IMR-90 (cell line): ENCODE measurements around the gene MDM1. TPM values are rescaled to one million over a fixed set of nuclear protein-coding genes. Genes with fewer than 3 reads are reported as not detected.

Experiments
- ATAC-seq: fragments of 200-7000 bp; cut with Tn5 transposase; 2 replicates; pipeline ENCODE4 v1.9.1; 2020; ENCODE audit warnings: low read depth, mild to moderate bottlenecking, moderate library complexity
- BruUV-seq: library from RNA; stranded (reverse); fragments of 400-500 nt; replicated peaks from 2 replicates; lab custom pipeline; 2021; lab: Mats Ljungman, UMichigan
- CTCF ChIA-PET: fragments of 300-600 bp; formaldehyde crosslinking; extraction: SDS; loops from one replicate; lab custom pipeline; 2021; ENCODE audit warnings: antibody characterized with exemption; lab: Yijun Ruan, JAX
- POLR2A ChIA-PET: fragments of 300-600 bp; sonication (Branson Sonifier 250); formaldehyde crosslinking; loops from one replicate; lab custom pipeline; 2022; ENCODE audit warnings: antibody characterized with exemption; ENCODE audit not compliant: unreplicated experiment; lab: Charles Lee
- DNase-seq: peaks from one replicate; pipeline ENCODE4 v3.0.0; 2013
- H2AFZ ChIP-seq: replicated peaks from 2 replicates; pipeline ENCODE3; 2013; ENCODE audit warnings: low read length, mild to moderate bottlenecking; ENCODE audit not compliant: poor library complexity
- H2AK5ac ChIP-seq: 2 replicates; pipeline ENCODE4 v1.6.1; 2013; ENCODE audit warnings: low read depth, low read length, inconsistent platforms
- H2AK9ac ChIP-seq: replicated peaks from 2 replicates; pipeline ENCODE3; 2013; ENCODE audit warnings: mild to moderate bottlenecking, low read depth, low read length, moderate library complexity; ENCODE audit not compliant: poor library complexity
- H2BK120ac ChIP-seq: 2 replicates; pipeline ENCODE4 v1.6.1; 2013; ENCODE audit warnings: low read depth, low read length, inconsistent platforms
- H2BK15ac ChIP-seq: 3 replicates; pipeline ENCODE4 v1.6.1; 2013; ENCODE audit warnings: low read depth, low read length, inconsistent platforms
- H2BK20ac ChIP-seq: 2 replicates; pipeline ENCODE4 v1.6.1; 2013; ENCODE audit warnings: low read depth, mild to moderate bottlenecking, inconsistent platforms, low read length, moderate library complexity
- H2BK5ac ChIP-seq: 2 replicates; pipeline ENCODE4 v1.6.1; 2013; ENCODE audit warnings: mild to moderate bottlenecking, low read depth, low read length, inconsistent platforms; ENCODE audit not compliant: poor library complexity, severe bottlenecking
- H3K14ac ChIP-seq: replicated peaks from 2 replicates; pipeline ENCODE4 v1.6.1; 2013; ENCODE audit warnings: low read depth, low read length, inconsistent platforms
- H3K18ac ChIP-seq: 2 replicates; pipeline ENCODE4 v1.6.1; 2013; ENCODE audit warnings: low read depth, low read length, control low read depth
- H3K23ac ChIP-seq: 2 replicates; pipeline ENCODE4 v1.6.1; 2013; ENCODE audit warnings: low read depth, low read length, inconsistent platforms
- H3K27ac ChIP-seq: 2 replicates; pipeline ENCODE4 v1.5.1; 2013; ENCODE audit warnings: mild to moderate bottlenecking, control low read depth, low read length; ENCODE audit not compliant: insufficient read depth
- H3K27me3 ChIP-seq: 2 replicates; pipeline ENCODE4 v1.6.1; 2013; ENCODE audit warnings: low read length; ENCODE audit not compliant: control insufficient read depth, insufficient read depth
- H3K36me3 ChIP-seq: 2 replicates; pipeline ENCODE4 v1.6.1; 2013; ENCODE audit warnings: low read length, mixed read lengths; ENCODE audit not compliant: control insufficient read depth, insufficient read depth
- H3K4ac ChIP-seq: 2 replicates; pipeline ENCODE4 v1.6.1; 2013; ENCODE audit warnings: low read depth, low read length, inconsistent platforms
- H3K4me1 ChIP-seq: 2 replicates; pipeline ENCODE4 v1.6.1; 2013; ENCODE audit warnings: low read length, mixed read lengths; ENCODE audit not compliant: control insufficient read depth, insufficient read depth
- H3K4me2 ChIP-seq: 2 replicates; pipeline ENCODE4 v1.6.1; 2013; ENCODE audit warnings: low read depth, mild to moderate bottlenecking, control low read depth, low read length, moderate library complexity
- H3K4me3 ChIP-seq: 2 replicates; pipeline ENCODE4 v1.5.1; 2013; ENCODE audit warnings: low read depth, mild to moderate bottlenecking, control low read depth, low read length, moderate library complexity; ENCODE audit not compliant: insufficient read depth
- H3K56ac ChIP-seq: 2 replicates; pipeline ENCODE4 v1.6.1; 2013; ENCODE audit warnings: low read length, inconsistent platforms; ENCODE audit not compliant: insufficient read depth; ENCODE audit errors: extremely low read depth
- H3K79me1 ChIP-seq, 2 experiments: 2 replicates each; pipeline ENCODE4 v1.6.1; 2013; ENCODE audit warnings: low read length in 2 of 2, inconsistent platforms in 1 of 2, low read depth in 1 of 2
- H3K9ac ChIP-seq: 2 replicates; pipeline ENCODE4 v1.6.1; 2013; ENCODE audit warnings: low read depth, low read length, control low read depth
- H3K9me1 ChIP-seq: 2 replicates; pipeline ENCODE4 v1.6.1; 2013; ENCODE audit warnings: low read length, inconsistent platforms; ENCODE audit not compliant: insufficient read depth
- H3K9me3 ChIP-seq: 2 replicates; pipeline ENCODE4 v1.6.1; 2013; ENCODE audit warnings: low read length; ENCODE audit not compliant: control insufficient read depth, insufficient read depth
- H4K20me1 ChIP-seq: 2 replicates; pipeline ENCODE4 v1.6.1; 2013; ENCODE audit warnings: low read length, inconsistent platforms; ENCODE audit not compliant: insufficient read depth
- H4K5ac ChIP-seq: 2 replicates; pipeline ENCODE4 v1.6.1; 2013; ENCODE audit warnings: mild to moderate bottlenecking, low read depth, low read length, control low read depth
- H4K8ac ChIP-seq, 2 experiments: 2 replicates each; pipeline ENCODE4 v1.6.1; 2013; ENCODE audit warnings: low read depth in 2 of 2, low read length in 2 of 2, control low read depth in 1 of 2, inconsistent platforms in 1 of 2
- H4K91ac ChIP-seq: 2 replicates; pipeline ENCODE4 v1.6.1; 2013; ENCODE audit warnings: low read depth, low read length, inconsistent platforms; ENCODE audit not compliant: insufficient read depth
- BHLHE40 ChIP-seq: fragments of 150-350 bp; IDR thresholded peaks from 2 replicates; pipeline ENCODE4 v1.6.1; 2016; ENCODE audit warnings: mild to moderate bottlenecking, low read depth, low read length
- CEBPB ChIP-seq: IDR thresholded peaks from 2 replicates; pipeline ENCODE4 v1.6.1; 2012; ENCODE audit warnings: low read depth, low read length, improper control_type of control experiment
- CHD1 ChIP-seq: IDR thresholded peaks from 2 replicates; pipeline ENCODE4 v1.6.1; 2012; ENCODE audit warnings: low read depth, low read length, improper control_type of control experiment
- ELK1 ChIP-seq: fragments of 150-350 bp; IDR thresholded peaks from 2 replicates; pipeline ENCODE4 v1.6.1; 2016; ENCODE audit warnings: low read depth, mild to moderate bottlenecking, low read length, moderate library complexity, borderline replicate concordance
- MAFK ChIP-seq: IDR thresholded peaks from 2 replicates; pipeline ENCODE4 v1.6.1; 2012; ENCODE audit warnings: low read depth, low read length, improper control_type of control experiment
- MAZ ChIP-seq: IDR thresholded peaks from 2 replicates; pipeline ENCODE4 v1.6.1; 2012; ENCODE audit warnings: low read depth, mild to moderate bottlenecking, low read length, improper control_type of control experiment, moderate library complexity, borderline replicate concordance
- MXI1 ChIP-seq: IDR thresholded peaks from 2 replicates; pipeline ENCODE4 v1.6.1; 2012; ENCODE audit warnings: low read depth, mild to moderate bottlenecking, low read length, moderate library complexity, borderline replicate concordance
- NFE2L2 ChIP-seq: fragments of 150-350 bp; IDR thresholded peaks from 2 replicates; pipeline ENCODE4 v1.6.1; 2016; ENCODE audit warnings: low read depth, mild to moderate bottlenecking, low read length
- POLR2A ChIP-seq: IDR thresholded peaks from 2 replicates; pipeline ENCODE4 v1.6.1; 2012; ENCODE audit warnings: mild to moderate bottlenecking, low read depth, low read length
- RCOR1 ChIP-seq: IDR thresholded peaks from 2 replicates; pipeline ENCODE4 v1.6.1; 2012; ENCODE audit warnings: mild to moderate bottlenecking, low read length, improper control_type of control experiment; ENCODE audit not compliant: insufficient replicate concordance
- RFX5 ChIP-seq: IDR thresholded peaks from 2 replicates; pipeline ENCODE4 v1.8.0; 2012; ENCODE audit warnings: low read depth, mild to moderate bottlenecking, low read length, moderate library complexity
- SMC3 ChIP-seq: fragments of 150-350 bp; IDR thresholded peaks from 2 replicates; pipeline ENCODE4 v1.6.1; 2016; ENCODE audit warnings: low read depth, mild to moderate bottlenecking, antibody characterized with exemption, low read length, moderate library complexity
- WGBS, 2 experiments: methylation state at CpG; one replicate each; pipeline versions ENCODE4 v1.1.5 to v1.1.7; 2013; ENCODE audit warnings: missing lambda C conversion rate in 2 of 2; ENCODE audit not compliant: insufficient read length in 1 of 2; ENCODE audit errors: extremely low coverage in 2 of 2; 5-methylcytosine and 5-hydroxymethylcytosine counted together
- dilution Hi-C: fragments of 300-500 bp; cut with HindIII; formaldehyde crosslinking; loops from one replicate; pipeline ENCODE4 v1.14.3; 2018; ENCODE audit warnings: low sequenced_read_pairs; ENCODE audit not compliant: unreplicated experiment
- in situ Hi-C: fragments of 300-500 bp; cut with MboI; formaldehyde crosslinking; loops from 3 replicates; pipeline ENCODE4 v1.14.3; 2019; ENCODE audit warnings: low sequenced_read_pairs, inconsistent platforms, mixed read lengths
- intact Hi-C: fragments of 100-400 bp; cut with micrococcal nuclease; formaldehyde crosslinking; loops from 2 replicates; pipeline ENCODE4 v1.10.0; 2022
- polyA plus RNA-seq, 3 experiments: library from polyadenylated mRNA; depleted of rRNA; stranded (reverse); fragments of >200 nt; gene quantifications; 2 replicates each; pipeline ENCODE4 v1.2.3, GENCODE V29; 2012; ENCODE audit warnings: low replicate concordance in 1 of 3
- total RNA-seq: library from RNA; depleted of rRNA; stranded (reverse); fragments of >200 nt; gene quantifications from 2 replicates; pipeline ENCODE4 v1.2.3, GENCODE V29; 2012
- TF ChIP-seq, protein P1 (sequence below): fragments of 150-350 bp; IDR thresholded peaks from 2 replicates; pipeline ENCODE4 v1.6.1; 2017; ENCODE audit warnings: mild to moderate bottlenecking, antibody characterized with exemption, low read length, low read depth
- TF ChIP-seq, protein P2 (sequence below): conservative IDR thresholded peaks from 2 replicates; pipeline ENCODE4 v1.5.1; 2012; ENCODE audit warnings: mild to moderate bottlenecking, low read depth, low read length, improper control_type of control experiment

MDM1 gene
- total and polyA plus RNA-seq, 2 of the 4 experiments (the other 2 are of a cell fraction) = 5.6 to 5.7 TPM

- TF ChIP-seq CHD1 = no peak
Observed at GRCh38 chr12:68259318-68259940, 72.7 kb downstream of the MDM1 start (continued).

DNA sequence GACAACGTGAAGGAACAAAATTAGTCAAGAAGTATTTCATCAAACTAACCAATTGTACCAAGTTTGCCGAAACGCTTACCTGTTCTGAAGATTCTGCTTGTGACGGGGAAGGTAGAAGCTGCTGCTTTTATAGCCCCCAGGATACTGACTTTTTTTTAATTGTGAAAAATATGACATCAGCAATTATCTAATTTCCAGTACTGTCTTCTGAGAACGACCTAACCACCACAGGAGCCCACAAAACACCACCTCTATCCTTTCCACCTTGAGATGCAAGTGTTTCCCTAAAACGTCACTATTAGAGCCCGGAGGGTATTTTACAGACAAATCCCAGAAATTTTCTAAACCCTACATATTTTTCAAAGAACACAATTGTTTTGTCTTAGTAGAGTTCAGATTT is 78.7 kb downstream of the MDM1 start, which contains the start of gene IL22:
IL22 (minus strand) TSS at position 101 of the 400 bp plus-strand sequence. CDS start 156 bp downstream, outside the sequence.
- Histone ChIP-seq H4K8ac (no peak within 1 kb of the TSS), H2BK20ac (no peak within 1 kb of the TSS)
- in situ Hi-C loops = no loop called here
- TF ChIP-seq ELK1 (no peak), MAFK (no peak), SMC3 (no peak), RCOR1 (no peak), POLR2A (no peak), BHLHE40 (no peak), MXI1 (no peak), NFE2L2 (no peak), MAZ (no peak), CEBPB (no peak), CHD1 (no peak), RFX5 (no peak)
- TF ChIP-seq, protein P1, sequence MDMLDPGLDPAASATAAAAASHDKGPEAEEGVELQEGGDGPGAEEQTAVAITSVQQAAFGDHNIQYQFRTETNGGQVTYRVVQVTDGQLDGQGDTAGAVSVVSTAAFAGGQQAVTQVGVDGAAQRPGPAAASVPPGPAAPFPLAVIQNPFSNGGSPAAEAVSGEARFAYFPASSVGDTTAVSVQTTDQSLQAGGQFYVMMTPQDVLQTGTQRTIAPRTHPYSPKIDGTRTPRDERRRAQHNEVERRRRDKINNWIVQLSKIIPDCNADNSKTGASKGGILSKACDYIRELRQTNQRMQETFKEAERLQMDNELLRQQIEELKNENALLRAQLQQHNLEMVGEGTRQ = no peak
- TF ChIP-seq, protein P2, sequence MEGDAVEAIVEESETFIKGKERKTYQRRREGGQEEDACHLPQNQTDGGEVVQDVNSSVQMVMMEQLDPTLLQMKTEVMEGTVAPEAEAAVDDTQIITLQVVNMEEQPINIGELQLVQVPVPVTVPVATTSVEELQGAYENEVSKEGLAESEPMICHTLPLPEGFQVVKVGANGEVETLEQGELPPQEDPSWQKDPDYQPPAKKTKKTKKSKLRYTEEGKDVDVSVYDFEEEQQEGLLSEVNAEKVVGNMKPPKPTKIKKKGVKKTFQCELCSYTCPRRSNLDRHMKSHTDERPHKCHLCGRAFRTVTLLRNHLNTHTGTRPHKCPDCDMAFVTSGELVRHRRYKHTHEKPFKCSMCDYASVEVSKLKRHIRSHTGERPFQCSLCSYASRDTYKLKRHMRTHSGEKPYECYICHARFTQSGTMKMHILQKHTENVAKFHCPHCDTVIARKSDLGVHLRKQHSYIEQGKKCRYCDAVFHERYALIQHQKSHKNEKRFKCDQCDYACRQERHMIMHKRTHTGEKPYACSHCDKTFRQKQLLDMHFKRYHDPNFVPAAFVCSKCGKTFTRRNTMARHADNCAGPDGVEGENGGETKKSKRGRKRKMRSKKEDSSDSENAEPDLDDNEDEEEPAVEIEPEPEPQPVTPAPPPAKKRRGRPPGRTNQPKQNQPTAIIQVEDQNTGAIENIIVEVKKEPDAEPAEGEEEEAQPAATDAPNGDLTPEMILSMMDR = no peak

More for the DNA sequence above, 78.7 kb downstream of the MDM1 start, which contains the start of gene IL22:
- H4K5ac ChIP-seq = no peak within 1 kb of the TSS
- POLR2A ChIA-PET = no interaction called here
- BruUV-seq = no TSS peak
- ATAC-seq (no peak), DNase-seq (no peak)
- intact Hi-C loops (no loop called here), dilution Hi-C loops (no loop called here)
- H3K79me1 ChIP-seq = no peaks in the 10 kb centered on the region
- no peaks in the 10 kb centered on the region for H3K36me3 ChIP-seq
- no peak within 1 kb of the TSS for H3K14ac ChIP-seq
- H3K4me1 ChIP-seq = no peaks in the 10 kb centered on the region
- no peak within 1 kb of the TSS for H2BK5ac ChIP-seq
- no peak within 1 kb of the TSS for H3K4me3 ChIP-seq
- CTCF ChIA-PET = no interaction called here
- H3K9me3 ChIP-seq = no peaks in the 10 kb centered on the region
- H3K56ac ChIP-seq = no peak within 1 kb of the TSS
- no peak within 1 kb of the TSS for H2BK120ac ChIP-seq
- no peak within 1 kb of the TSS for H3K27ac ChIP-seq
- no peak within 1 kb of the TSS for H3K9ac ChIP-seq
- no peak within 1 kb of the TSS for H2AK5ac ChIP-seq
- WGBS, 2 experiments = no CpG with 5 or more reads among the region's 7 CpGs
- H3K27me3 ChIP-seq = peaks cover 5% of the 10 kb centered on the region; the same call in 1 of the 2 replicates
- H2BK15ac ChIP-seq = no peak within 1 kb of the TSS
- H2AK9ac ChIP-seq = no peak within 1 kb of the TSS
- H3K4ac ChIP-seq = no peak within 1 kb of the TSS
- no peaks in the 10 kb centered on the region for H4K20me1 ChIP-seq
- H3K18ac ChIP-seq = no peak within 1 kb of the TSS
- no peak within 1 kb of the TSS for H2AFZ ChIP-seq
- H3K23ac ChIP-seq = no peak within 1 kb of the TSS
- no peaks in the 10 kb centered on the region for H3K9me1 ChIP-seq
- H4K91ac ChIP-seq = no peak within 1 kb of the TSS
- no peak within 1 kb of the TSS for H3K4me2 ChIP-seq
